GM20000 (cell line): ENCODE data around the gene SERF1B.
"Not testable (repeated sequence)": the region's sequence is repeated elsewhere in the genome, so short reads cannot be mapped to it uniquely, and the experiment has no call there.

Experiments
- DNase-seq: peaks from one replicate; pipeline ENCODE4 v3.0.0; 2012; ENCODE audit warnings: low spot score

Gene SERF1B

GRCh38 chr5:70025106-70025844 is at the start of gene SERF1B:
Gene SERF1B, plus strand, starts transcription at chr5:70025251. Its CDS starts 201 bp downstream, at chr5:70025452.
- DNase-seq = not testable (repeated sequence)

- DNase-seq = not testable (repeated sequence)
Measured at GRCh38 chr5:69991713-69992112, 33.3 kb upstream of the SERF1B start.

- not testable (repeated sequence) for DNase-seq
Measured at GRCh38 chr5:69995535-69995934, 29.5 kb upstream of the SERF1B start.

- DNase-seq = not testable (repeated sequence)
Measured at GRCh38 chr5:70020660-70021059, 4.4 kb upstream of the SERF1B start.

- not testable (repeated sequence) for DNase-seq
Measured at GRCh38 chr5:70025845-70026145, 744 bp downstream of the SERF1B start.

- DNase-seq = not testable (repeated sequence)
Measured at GRCh38 chr5:70031204-70031603, 6.2 kb downstream of the SERF1B start.

- not testable (repeated sequence) for DNase-seq
Measured at GRCh38 chr5:70041411-70041810, 16.4 kb downstream of the SERF1B start.

- not testable (repeated sequence) for DNase-seq
Measured at GRCh38 chr5:70049790-70050142, 24.7 kb downstream of the SERF1B start.

GRCh38 chr5:70056289-70056942 is 31.4 kb downstream of the SERF1B start:
- DNase-seq = not testable (repeated sequence)

GRCh38 chr5:70057140-70057539 is 32.1 kb downstream of the SERF1B start:
- not testable (repeated sequence) for DNase-seq

- DNase-seq = not testable (repeated sequence)
Measured at GRCh38 chr5:70077632-70078031, 52.6 kb downstream of the SERF1B start.

- not testable (repeated sequence) for DNase-seq
Measured at GRCh38 chr5:70088907-70089464, 63.9 kb downstream of the SERF1B start.

- DNase-seq = not testable (repeated sequence)
Measured at GRCh38 chr5:70091776-70092175, 66.7 kb downstream of the SERF1B start.
